GM12891 (cell line): ENCODE data around the gene RYR3.
"Not testable (repeated sequence)": the region's sequence is repeated elsewhere in the genome, so short reads cannot be mapped to it uniquely, and the experiment has no call there.

Source experiments
- POLR2A ChIP-seq: IDR thresholded peaks from 2 replicates; pipeline ENCODE4 v1.6.1; 2011; ENCODE audit warnings: low read depth, low read length, control low read depth
- POLR2AphosphoS5 ChIP-seq: IDR thresholded peaks from 2 replicates; pipeline ENCODE4 v1.6.1; 2011; ENCODE audit warnings: low read depth, low read length, control low read depth
- POU2F2 ChIP-seq: IDR thresholded peaks from 2 replicates; pipeline ENCODE4 v1.6.1; 2011; ENCODE audit warnings: low read depth, mild to moderate bottlenecking, control low read depth, low read length, moderate library complexity
- SPI1 ChIP-seq: IDR thresholded peaks from 2 replicates; pipeline ENCODE4 v1.6.1; 2011; ENCODE audit warnings: low read depth, low read length, control low read depth
- TAF1 ChIP-seq: IDR thresholded peaks from 2 replicates; pipeline ENCODE4 v1.6.1; 2011; ENCODE audit warnings: low read depth, low read length, control low read depth

GRCh38 chr15:33577911-33578310 lies 267.1 kb downstream of the RYR3 start:
- TF ChIP-seq TAF1, POU2F2, POLR2A, POLR2AphosphoS5, SPI1: not testable (repeated sequence)
